H1 (cell line): ENCODE results near the gene RNF224.

Experiments used
- BACH1 ChIP-seq: IDR thresholded peaks from 2 replicates; pipeline ENCODE4 v1.6.1; 2012; ENCODE audit warnings: low read length, improper control_type of control experiment
- GABPA ChIP-seq: IDR thresholded peaks from 2 replicates; pipeline ENCODE4 v1.6.1; 2011; ENCODE audit warnings: mild to moderate bottlenecking, low read length, moderate library complexity, borderline replicate concordance; ENCODE audit not compliant: insufficient read depth
- KDM5A ChIP-seq: fragments of 200-600 bp; IDR thresholded peaks from 2 replicates; pipeline ENCODE4 v1.7.1; 2012; ENCODE audit warnings: mild to moderate bottlenecking, low read length, inconsistent platforms, mixed read lengths
- POLR2AphosphoS5 ChIP-seq: IDR thresholded peaks from 2 replicates; pipeline ENCODE4 v1.6.1; 2011; ENCODE audit warnings: low read depth, low read length
- TF ChIP-seq, protein P1 (sequence below), 3 experiments: IDR thresholded peaks; 1 replicate in 2 of 3; 2 replicates in 1 of 3; pipeline versions ENCODE4 v1.5.1 to v1.6.1; 2011; ENCODE audit warnings: low read length in 3 of 3, mild to moderate bottlenecking in 3 of 3, inconsistent platforms in 2 of 3, low read depth in 1 of 3, moderate library complexity in 1 of 3; ENCODE audit not compliant: insufficient read depth in 1 of 3; ENCODE audit errors: control extremely low read depth in 1 of 3
- TF ChIP-seq, protein P2 (sequence below): IDR thresholded peaks from 2 replicates; pipeline ENCODE4 v1.6.1; 2012; ENCODE audit warnings: low read length, inconsistent platforms

DNA sequence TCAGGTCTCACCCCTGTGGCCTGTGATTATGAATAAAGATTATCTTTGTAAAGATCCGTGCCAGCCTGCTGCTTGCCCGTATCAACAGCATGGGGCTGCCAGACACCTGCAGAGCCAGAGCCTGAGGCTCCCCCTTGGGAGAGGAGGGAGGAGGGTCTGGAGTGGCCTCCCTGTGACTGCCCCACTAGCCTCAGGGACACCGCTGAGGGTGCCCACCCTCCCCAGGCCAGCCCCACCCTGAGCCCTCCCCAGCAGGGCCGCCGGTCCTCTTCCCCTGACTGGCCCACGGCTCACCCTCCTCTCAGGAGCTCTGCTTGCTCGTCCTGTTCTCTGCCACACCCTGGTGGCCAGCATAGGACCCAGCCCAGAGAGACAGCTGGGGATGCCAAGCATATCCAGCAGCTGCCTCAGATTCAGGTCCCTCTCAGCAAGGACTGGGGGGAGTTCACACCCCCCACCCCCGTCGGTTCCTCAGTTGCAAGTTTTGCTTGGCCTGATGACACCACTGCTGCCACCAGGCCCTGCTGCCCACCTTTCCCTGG is 36.9 kb upstream of the RNF224 start:
- TF ChIP-seq KDM5A (no peak), BACH1 (no peak), POLR2AphosphoS5 (no peak), GABPA (no peak)
- TF ChIP-seq, protein P1, sequence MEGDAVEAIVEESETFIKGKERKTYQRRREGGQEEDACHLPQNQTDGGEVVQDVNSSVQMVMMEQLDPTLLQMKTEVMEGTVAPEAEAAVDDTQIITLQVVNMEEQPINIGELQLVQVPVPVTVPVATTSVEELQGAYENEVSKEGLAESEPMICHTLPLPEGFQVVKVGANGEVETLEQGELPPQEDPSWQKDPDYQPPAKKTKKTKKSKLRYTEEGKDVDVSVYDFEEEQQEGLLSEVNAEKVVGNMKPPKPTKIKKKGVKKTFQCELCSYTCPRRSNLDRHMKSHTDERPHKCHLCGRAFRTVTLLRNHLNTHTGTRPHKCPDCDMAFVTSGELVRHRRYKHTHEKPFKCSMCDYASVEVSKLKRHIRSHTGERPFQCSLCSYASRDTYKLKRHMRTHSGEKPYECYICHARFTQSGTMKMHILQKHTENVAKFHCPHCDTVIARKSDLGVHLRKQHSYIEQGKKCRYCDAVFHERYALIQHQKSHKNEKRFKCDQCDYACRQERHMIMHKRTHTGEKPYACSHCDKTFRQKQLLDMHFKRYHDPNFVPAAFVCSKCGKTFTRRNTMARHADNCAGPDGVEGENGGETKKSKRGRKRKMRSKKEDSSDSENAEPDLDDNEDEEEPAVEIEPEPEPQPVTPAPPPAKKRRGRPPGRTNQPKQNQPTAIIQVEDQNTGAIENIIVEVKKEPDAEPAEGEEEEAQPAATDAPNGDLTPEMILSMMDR (IDR thresholded peaks at IDR 0.05; ENCODE audit: control extremely low read depth in 1 of 3, insufficient read depth in 1 of 3, low read depth in 1 of 3, low read length in 3 of 3): no peak; a peak in 1 of 4 replicates
- TF ChIP-seq, protein P2, sequence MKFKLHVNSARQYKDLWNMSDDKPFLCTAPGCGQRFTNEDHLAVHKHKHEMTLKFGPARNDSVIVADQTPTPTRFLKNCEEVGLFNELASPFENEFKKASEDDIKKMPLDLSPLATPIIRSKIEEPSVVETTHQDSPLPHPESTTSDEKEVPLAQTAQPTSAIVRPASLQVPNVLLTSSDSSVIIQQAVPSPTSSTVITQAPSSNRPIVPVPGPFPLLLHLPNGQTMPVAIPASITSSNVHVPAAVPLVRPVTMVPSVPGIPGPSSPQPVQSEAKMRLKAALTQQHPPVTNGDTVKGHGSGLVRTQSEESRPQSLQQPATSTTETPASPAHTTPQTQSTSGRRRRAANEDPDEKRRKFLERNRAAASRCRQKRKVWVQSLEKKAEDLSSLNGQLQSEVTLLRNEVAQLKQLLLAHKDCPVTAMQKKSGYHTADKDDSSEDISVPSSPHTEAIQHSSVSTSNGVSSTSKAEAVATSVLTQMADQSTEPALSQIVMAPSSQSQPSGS: no peak
